CD8-positive, alpha-beta memory T cell (primary cell): ENCODE measurements around the gene GLIPR2. TPM values are rescaled to one million over a fixed set of nuclear protein-coding genes. Genes with fewer than 3 reads are reported as not detected.

Experiments
- CTCF ChIA-PET: fragments of 350-600 bp; sonication (Branson Sonifier 250); formaldehyde crosslinking; loops from one replicate; lab custom pipeline; 2021; ENCODE audit warnings: antibody characterized with exemption; lab: Charles Lee
- POLR2A ChIA-PET: fragments of 350-600 bp; sonication (Branson Sonifier 250); formaldehyde crosslinking; loops from one replicate; lab custom pipeline; 2021; ENCODE audit warnings: antibody characterized with exemption; lab: Charles Lee
- DNase-seq, 5 donors: peaks; one replicate each; pipeline versions ENCODE4 v3.0.0 to v3.0.0-alpha.2; 2020 to 2022; ENCODE audit warnings: mixed read lengths in 1 of 5
- H3K27ac ChIP-seq: one replicate; pipeline ENCODE4 v1.7.0; 2013; ENCODE audit warnings: low read depth, mild to moderate bottlenecking, low read length, moderate library complexity
- H3K27me3 ChIP-seq: 2 replicates; pipeline ENCODE4 v1.7.0; 2013; ENCODE audit warnings: low read length, mild to moderate bottlenecking; ENCODE audit not compliant: insufficient read depth, poor library complexity, severe bottlenecking
- H3K36me3 ChIP-seq: 2 replicates; pipeline ENCODE4 v1.7.0; 2013; ENCODE audit warnings: mild to moderate bottlenecking, low read length, moderate library complexity; ENCODE audit not compliant: insufficient read depth
- H3K4me1 ChIP-seq: 2 replicates; pipeline ENCODE4 v1.7.0; 2013; ENCODE audit warnings: mild to moderate bottlenecking, low read length, moderate library complexity; ENCODE audit not compliant: insufficient read depth
- H3K4me3 ChIP-seq: 2 replicates; pipeline ENCODE4 v1.7.0; 2013; ENCODE audit warnings: mild to moderate bottlenecking, low read length
- H3K9me3 ChIP-seq: 2 replicates; pipeline ENCODE4 v1.7.0; 2013; ENCODE audit warnings: mild to moderate bottlenecking, low read length
- H3K27ac Mint-ChIP-seq, 8 donors: one replicate each; pipeline ENCODE4 v1.8.0; 2020 to 2021; ENCODE audit warnings: mixed read lengths in 8 of 8, mild to moderate bottlenecking in 6 of 8, inconsistent platforms in 3 of 8, moderate library complexity in 3 of 8
- H3K27me3 Mint-ChIP-seq, 2 donors: one replicate each; pipeline ENCODE4 v1.8.0; 2020 to 2021; ENCODE audit warnings: mixed read lengths in 2 of 2, mild to moderate bottlenecking in 1 of 2, moderate library complexity in 1 of 2
- H3K36me3 Mint-ChIP-seq, 3 donors: one replicate each; pipeline ENCODE4 v1.8.0; 2020 to 2021; ENCODE audit warnings: mixed read lengths in 3 of 3, inconsistent platforms in 1 of 3, mild to moderate bottlenecking in 1 of 3
- H3K4me1 Mint-ChIP-seq, 3 donors: one replicate each; pipeline ENCODE4 v1.8.0; 2020 to 2021; ENCODE audit warnings: mixed read lengths in 3 of 3, inconsistent platforms in 1 of 3, mild to moderate bottlenecking in 1 of 3
- H3K4me3 Mint-ChIP-seq, 7 donors: one replicate each; pipeline ENCODE4 v1.8.0; 2020 to 2021; ENCODE audit warnings: mixed read lengths in 7 of 7, mild to moderate bottlenecking in 6 of 7, moderate library complexity in 4 of 7, inconsistent platforms in 2 of 7
- H3K9me3 Mint-ChIP-seq, 5 donors: one replicate each; pipeline ENCODE4 v1.8.0; 2020 to 2022; ENCODE audit warnings: mixed read lengths in 5 of 5, mild to moderate bottlenecking in 3 of 5, moderate library complexity in 2 of 5, inconsistent platforms in 1 of 5
- polyA plus RNA-seq: library from polyadenylated mRNA; unstranded; fragments of 300-500 nt; fragmentation: Illumina TruSeq; gene quantifications from one replicate; pipeline ENCODE4 v1.2.3, GENCODE V29; 2021
- total RNA-seq, 2 experiments: library from RNA; stranded (reverse); gene quantifications; one replicate each; pipeline ENCODE4 v1.2.3, GENCODE V29; 2021

GLIPR2 gene
- total and polyA plus RNA-seq, 3 experiments from 2014 or later, result 17.1 to 139 (median 17.5) TPM

GRCh38 chr9:36151316-36152210 lies 15.0 kb downstream of the GLIPR2 start:
- peak; percentile 81 to 95 (median 90) for DNase-seq
- CTCF ChIA-PET, result interaction anchor here (1.1 to 8.7 kb wide), 8 partner anchors 8 to 49 kb away, joined by 3 to 58 read pairs (median 6); partner anchors contain the start of genes CLTA and GLIPR2
- H3K4me1 Mint-ChIP-seq, result peaks cover 68 to 79% (median 68%) of the 10 kb centered on the region in 3 donors
- no peaks in the 10 kb centered on the region for H3K27me3 Mint-ChIP-seq
- H3K36me3 Mint-ChIP-seq, result peaks cover 10 to 33% (median 19%) of the 10 kb centered on the region in 3 donors
- peaks cover 74% of the 10 kb centered on the region for H3K4me1 ChIP-seq
- H3K27ac ChIP-seq, result peak overlapping the region; percentile 74
- peak overlapping the region; percentile 72 for H3K4me3 ChIP-seq
- no peaks in the 10 kb centered on the region for H3K27me3 ChIP-seq
- no peaks in the 10 kb centered on the region for H3K9me3 ChIP-seq
- H3K27ac Mint-ChIP-seq, result peak overlapping the region; percentile 94 to 99 (median 99)
- peak overlapping the region; percentile 71 to 90 (median 88) for H3K4me3 Mint-ChIP-seq
- POLR2A ChIA-PET, result interaction anchor here (0.6 to 1.2 kb wide), 3 partner anchors 15 to 203 kb away, joined by 4 to 12 read pairs (median 7); partner anchors contain the start of gene GLIPR2
- H3K36me3 ChIP-seq, result no peaks in the 10 kb centered on the region
- no peaks in the 10 kb centered on the region for H3K9me3 Mint-ChIP-seq

GRCh38 chr9:36152741-36153438 lies 16.4 kb downstream of the GLIPR2 start:
- CTCF ChIA-PET, result interaction anchor here (1.2 to 8.7 kb wide), 5 partner anchors 9 to 50 kb away, joined by 3 to 58 read pairs (median 7); partner anchors contain the start of gene CLTA
- POLR2A ChIA-PET, result interaction anchor here (0.6 to 1.2 kb wide), 5 partner anchors 11 to 202 kb away, joined by 3 to 12 read pairs (median 6); partner anchors contain the start of genes CLTA and GLIPR2
- Mint-ChIP-seq H3K27me3 (no peaks in the 10 kb centered on the region), H3K27ac (peak overlapping the region in 7 of 8 donors; percentile 46 to 99 (median 97)), H3K36me3 (peaks cover 11 to 28% (median 16%) of the 10 kb centered on the region in 3 donors), H3K9me3 (no peaks in the 10 kb centered on the region), H3K4me3 (peak overlapping the region in 6 of 7 donors; percentile 41 to 90 (median 49)), H3K4me1 (peaks cover 57 to 66% (median 57%) of the 10 kb centered on the region in 3 donors)
- Histone ChIP-seq H3K4me3 (no peak overlapping the region), H3K9me3 (no peaks in the 10 kb centered on the region), H3K4me1 (peaks cover 61% of the 10 kb centered on the region), H3K36me3 (no peaks in the 10 kb centered on the region), H3K27me3 (no peaks in the 10 kb centered on the region), H3K27ac (no peak overlapping the region)
- peak in 1 of 5 donors; percentile 31 for DNase-seq

GRCh38 chr9:36153746-36154145 lies 17.2 kb downstream of the GLIPR2 start:
- H3K27me3 ChIP-seq, result no peaks in the 10 kb centered on the region
- no peak overlapping the region for H3K27ac ChIP-seq
- no peaks in the 10 kb centered on the region for H3K9me3 ChIP-seq
- DNase-seq, result peak in 1 of 5 donors; percentile 26
- no peaks in the 10 kb centered on the region for H3K27me3 Mint-ChIP-seq
- peaks cover 53% of the 10 kb centered on the region for H3K4me1 ChIP-seq
- H3K4me3 Mint-ChIP-seq, result peak overlapping the region in 1 of 7 donors; percentile 12
- no peak overlapping the region for H3K4me3 ChIP-seq
- peaks cover 16 to 36% (median 20%) of the 10 kb centered on the region in 3 donors for H3K36me3 Mint-ChIP-seq
- no peaks in the 10 kb centered on the region for H3K9me3 Mint-ChIP-seq
- H3K36me3 ChIP-seq, result no peaks in the 10 kb centered on the region
- ChIA-PET CTCF (interaction anchor here (5.5 to 8.7 kb wide), 2 partner anchors 13 to 51 kb away, joined by 26 to 58 read pairs; no protein-coding TSS in a partner anchor), POLR2A (no interaction called here)
- peaks cover 53 to 58% (median 53%) of the 10 kb centered on the region in 3 donors for H3K4me1 Mint-ChIP-seq
- peak overlapping the region; percentile 32 to 99 (median 90) for H3K27ac Mint-ChIP-seq

GRCh38 chr9:36154331-36154952 lies 17.9 kb downstream of the GLIPR2 start:
- H3K27ac ChIP-seq, result no peak overlapping the region
- Mint-ChIP-seq H3K4me3 (peak overlapping the region in 2 of 7 donors; percentile 8 to 40), H3K27me3 (no peaks in the 10 kb centered on the region), H3K4me1 (peaks cover 48 to 52% (median 49%) of the 10 kb centered on the region in 3 donors), H3K27ac (peak overlapping the region; percentile 52 to 97 (median 85)), H3K9me3 (no peaks in the 10 kb centered on the region), H3K36me3 (peaks cover 20 to 42% (median 20%) of the 10 kb centered on the region in 3 donors)
- DNase-seq, result peak in 1 of 5 donors; percentile 23
- ChIA-PET CTCF (interaction anchor here (1.2 to 8.7 kb wide), 3 partner anchors 12 to 52 kb away, joined by 4 to 58 read pairs (median 26); partner anchors contain the start of gene CLTA), POLR2A (interaction anchor here (0.6 kb wide), 1 partner anchor 90 kb away, joined by 7 read pairs; no protein-coding TSS in a partner anchor)
- no peaks in the 10 kb centered on the region for H3K27me3 ChIP-seq
- no peak overlapping the region for H3K4me3 ChIP-seq
- no peaks in the 10 kb centered on the region for H3K9me3 ChIP-seq
- H3K4me1 ChIP-seq, result peaks cover 46% of the 10 kb centered on the region
- H3K36me3 ChIP-seq, result no peaks in the 10 kb centered on the region

- peaks cover 17 to 46% (median 24%) of the 10 kb centered on the region in 3 donors for H3K36me3 Mint-ChIP-seq
- Histone ChIP-seq H3K27me3 (no peaks in the 10 kb centered on the region), H3K4me3 (no peak overlapping the region), H3K27ac (no peak overlapping the region), H3K36me3 (no peaks in the 10 kb centered on the region), H3K9me3 (no peaks in the 10 kb centered on the region), H3K4me1 (peaks cover 30% of the 10 kb centered on the region)
- POLR2A ChIA-PET, result no interaction called here
- no peaks in the 10 kb centered on the region for H3K27me3 Mint-ChIP-seq
- H3K4me3 Mint-ChIP-seq, result no peak overlapping the region
- peak in 1 of 5 donors; percentile 30 for DNase-seq
- H3K4me1 Mint-ChIP-seq, result peaks cover 35 to 38% (median 36%) of the 10 kb centered on the region in 3 donors
- no peak overlapping the region for H3K27ac Mint-ChIP-seq
- CTCF ChIA-PET, result interaction anchor here (5.5 to 8.7 kb wide), 2 partner anchors 11 to 54 kb away, joined by 26 to 58 read pairs; no protein-coding TSS in a partner anchor
- H3K9me3 Mint-ChIP-seq, result no peaks in the 10 kb centered on the region
These were observed 19.6 kb downstream of the GLIPR2 start for GRCh38 chr9:36156116-36156515.

GRCh38 chr9:36158122-36158521 lies 21.6 kb downstream of the GLIPR2 start:
- no peak overlapping the region for H3K4me3 ChIP-seq
- H3K36me3 Mint-ChIP-seq, result peaks cover 9 to 60% (median 23%) of the 10 kb centered on the region in 3 donors
- H3K27ac ChIP-seq, result no peak overlapping the region
- DNase-seq, result no peak
- H3K4me1 ChIP-seq, result peaks cover 10% of the 10 kb centered on the region
- H3K36me3 ChIP-seq, result no peaks in the 10 kb centered on the region
- H3K9me3 Mint-ChIP-seq, result no peaks in the 10 kb centered on the region
- ChIA-PET CTCF (interaction anchor here (0.8 to 8.7 kb wide), 3 partner anchors 9 to 56 kb away, joined by 3 to 58 read pairs (median 5); no protein-coding TSS in a partner anchor), POLR2A (no interaction called here)
- peaks cover 0 to 2% of the 10 kb centered on the region in 2 donors for H3K27me3 Mint-ChIP-seq
- H3K27ac Mint-ChIP-seq, result peak overlapping the region in 3 of 8 donors; percentile 12 to 23 (median 14)
- peaks cover 17 to 26% (median 22%) of the 10 kb centered on the region in 3 donors for H3K4me1 Mint-ChIP-seq
- H3K9me3 ChIP-seq, result no peaks in the 10 kb centered on the region
- H3K4me3 Mint-ChIP-seq, result no peak overlapping the region
- no peaks in the 10 kb centered on the region for H3K27me3 ChIP-seq

DNA sequence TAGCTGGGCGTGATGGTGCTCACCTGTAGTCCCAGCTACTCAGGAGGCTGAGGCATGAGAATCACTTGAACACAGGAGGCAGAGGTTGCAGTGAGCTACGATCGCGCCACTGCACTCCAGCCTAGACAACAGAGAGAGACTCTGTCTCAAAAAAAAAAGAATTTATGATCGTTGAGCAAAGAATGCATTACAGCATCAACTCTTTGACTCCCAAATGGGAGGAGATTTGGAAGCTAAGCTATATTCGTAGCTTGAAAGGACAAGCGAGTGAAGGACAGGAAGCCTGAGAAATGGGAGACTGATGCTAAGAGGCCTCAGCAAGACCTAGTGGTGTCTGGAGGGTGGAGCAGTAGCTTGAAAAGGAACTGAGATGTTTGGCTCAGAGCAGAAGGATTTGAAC lies 22.4 kb downstream of the GLIPR2 start:
- Mint-ChIP-seq H3K27me3 (peaks cover 0 to 2% of the 10 kb centered on the region in 2 donors), H3K9me3 (no peaks in the 10 kb centered on the region), H3K36me3 (peaks cover 9 to 57% (median 23%) of the 10 kb centered on the region in 3 donors), H3K4me1 (peaks cover 10 to 20% (median 15%) of the 10 kb centered on the region in 3 donors), H3K27ac (peak overlapping the region in 4 of 8 donors; percentile 12 to 95 (median 50)), H3K4me3 (no peak overlapping the region)
- Histone ChIP-seq H3K4me3 (no peak overlapping the region), H3K4me1 (peaks cover 7% of the 10 kb centered on the region), H3K9me3 (no peaks in the 10 kb centered on the region), H3K36me3 (no peaks in the 10 kb centered on the region), H3K27me3 (no peaks in the 10 kb centered on the region), H3K27ac (no peak overlapping the region)
- POLR2A ChIA-PET, result interaction anchor here (0.6 kb wide), 1 partner anchor 43 kb away, joined by 9 read pairs; no protein-coding TSS in a partner anchor
- CTCF ChIA-PET, result interaction anchor here (2.1 to 8.7 kb wide), 2 partner anchors 8 to 56 kb away, joined by 9 to 58 read pairs; no protein-coding TSS in a partner anchor
- no peak for DNase-seq
